IMR-90 (cell line): Measurements from ENCODE around the gene PCNX2. TPM values are rescaled to one million over a fixed set of nuclear protein-coding genes. Genes with fewer than 3 reads are reported as not detected.

Experiments used
- ATAC-seq: fragments of 200-7000 bp; cut with Tn5 transposase; 2 replicates; pipeline ENCODE4 v1.9.1; 2020; ENCODE audit warnings: low read depth, mild to moderate bottlenecking, moderate library complexity
- BruUV-seq: library from RNA; stranded (reverse); fragments of 400-500 nt; replicated peaks from 2 replicates; lab custom pipeline; 2021; lab: Mats Ljungman, UMichigan
- CTCF ChIA-PET: fragments of 300-600 bp; formaldehyde crosslinking; extraction: SDS; loops from one replicate; lab custom pipeline; 2021; ENCODE audit warnings: antibody characterized with exemption; lab: Yijun Ruan, JAX
- POLR2A ChIA-PET: fragments of 300-600 bp; sonication (Branson Sonifier 250); formaldehyde crosslinking; loops from one replicate; lab custom pipeline; 2022; ENCODE audit warnings: antibody characterized with exemption; ENCODE audit not compliant: unreplicated experiment; lab: Charles Lee
- DNase-seq: peaks from one replicate; pipeline ENCODE4 v3.0.0; 2013
- H2AFZ ChIP-seq: replicated peaks from 2 replicates; pipeline ENCODE3; 2013; ENCODE audit warnings: low read length, mild to moderate bottlenecking; ENCODE audit not compliant: poor library complexity
- H2AK5ac ChIP-seq: 2 replicates; pipeline ENCODE4 v1.6.1; 2013; ENCODE audit warnings: low read depth, low read length, inconsistent platforms
- H2AK9ac ChIP-seq: replicated peaks from 2 replicates; pipeline ENCODE3; 2013; ENCODE audit warnings: mild to moderate bottlenecking, low read depth, low read length, moderate library complexity; ENCODE audit not compliant: poor library complexity
- H2BK120ac ChIP-seq: 2 replicates; pipeline ENCODE4 v1.6.1; 2013; ENCODE audit warnings: low read depth, low read length, inconsistent platforms
- H2BK15ac ChIP-seq: 3 replicates; pipeline ENCODE4 v1.6.1; 2013; ENCODE audit warnings: low read depth, low read length, inconsistent platforms
- H2BK20ac ChIP-seq: 2 replicates; pipeline ENCODE4 v1.6.1; 2013; ENCODE audit warnings: low read depth, mild to moderate bottlenecking, inconsistent platforms, low read length, moderate library complexity
- H2BK5ac ChIP-seq: 2 replicates; pipeline ENCODE4 v1.6.1; 2013; ENCODE audit warnings: mild to moderate bottlenecking, low read depth, low read length, inconsistent platforms; ENCODE audit not compliant: poor library complexity, severe bottlenecking
- H3K14ac ChIP-seq: replicated peaks from 2 replicates; pipeline ENCODE4 v1.6.1; 2013; ENCODE audit warnings: low read depth, low read length, inconsistent platforms
- H3K18ac ChIP-seq: 2 replicates; pipeline ENCODE4 v1.6.1; 2013; ENCODE audit warnings: low read depth, low read length, control low read depth
- H3K23ac ChIP-seq: 2 replicates; pipeline ENCODE4 v1.6.1; 2013; ENCODE audit warnings: low read depth, low read length, inconsistent platforms
- H3K27ac ChIP-seq: 2 replicates; pipeline ENCODE4 v1.5.1; 2013; ENCODE audit warnings: mild to moderate bottlenecking, control low read depth, low read length; ENCODE audit not compliant: insufficient read depth
- H3K27me3 ChIP-seq: 2 replicates; pipeline ENCODE4 v1.6.1; 2013; ENCODE audit warnings: low read length; ENCODE audit not compliant: control insufficient read depth, insufficient read depth
- H3K36me3 ChIP-seq: 2 replicates; pipeline ENCODE4 v1.6.1; 2013; ENCODE audit warnings: low read length, mixed read lengths; ENCODE audit not compliant: control insufficient read depth, insufficient read depth
- H3K4ac ChIP-seq: 2 replicates; pipeline ENCODE4 v1.6.1; 2013; ENCODE audit warnings: low read depth, low read length, inconsistent platforms
- H3K4me1 ChIP-seq: 2 replicates; pipeline ENCODE4 v1.6.1; 2013; ENCODE audit warnings: low read length, mixed read lengths; ENCODE audit not compliant: control insufficient read depth, insufficient read depth
- H3K4me2 ChIP-seq: 2 replicates; pipeline ENCODE4 v1.6.1; 2013; ENCODE audit warnings: low read depth, mild to moderate bottlenecking, control low read depth, low read length, moderate library complexity
- H3K4me3 ChIP-seq: 2 replicates; pipeline ENCODE4 v1.5.1; 2013; ENCODE audit warnings: low read depth, mild to moderate bottlenecking, control low read depth, low read length, moderate library complexity; ENCODE audit not compliant: insufficient read depth
- H3K56ac ChIP-seq: 2 replicates; pipeline ENCODE4 v1.6.1; 2013; ENCODE audit warnings: low read length, inconsistent platforms; ENCODE audit not compliant: insufficient read depth; ENCODE audit errors: extremely low read depth
- H3K79me1 ChIP-seq, 2 experiments: 2 replicates each; pipeline ENCODE4 v1.6.1; 2013; ENCODE audit warnings: low read length in 2 of 2, inconsistent platforms in 1 of 2, low read depth in 1 of 2
- H3K9ac ChIP-seq: 2 replicates; pipeline ENCODE4 v1.6.1; 2013; ENCODE audit warnings: low read depth, low read length, control low read depth
- H3K9me1 ChIP-seq: 2 replicates; pipeline ENCODE4 v1.6.1; 2013; ENCODE audit warnings: low read length, inconsistent platforms; ENCODE audit not compliant: insufficient read depth
- H3K9me3 ChIP-seq: 2 replicates; pipeline ENCODE4 v1.6.1; 2013; ENCODE audit warnings: low read length; ENCODE audit not compliant: control insufficient read depth, insufficient read depth
- H4K20me1 ChIP-seq: 2 replicates; pipeline ENCODE4 v1.6.1; 2013; ENCODE audit warnings: low read length, inconsistent platforms; ENCODE audit not compliant: insufficient read depth
- H4K5ac ChIP-seq: 2 replicates; pipeline ENCODE4 v1.6.1; 2013; ENCODE audit warnings: mild to moderate bottlenecking, low read depth, low read length, control low read depth
- H4K8ac ChIP-seq, 2 experiments: 2 replicates each; pipeline ENCODE4 v1.6.1; 2013; ENCODE audit warnings: low read depth in 2 of 2, low read length in 2 of 2, control low read depth in 1 of 2, inconsistent platforms in 1 of 2
- H4K91ac ChIP-seq: 2 replicates; pipeline ENCODE4 v1.6.1; 2013; ENCODE audit warnings: low read depth, low read length, inconsistent platforms; ENCODE audit not compliant: insufficient read depth
- BHLHE40 ChIP-seq: fragments of 150-350 bp; IDR thresholded peaks from 2 replicates; pipeline ENCODE4 v1.6.1; 2016; ENCODE audit warnings: mild to moderate bottlenecking, low read depth, low read length
- CEBPB ChIP-seq: IDR thresholded peaks from 2 replicates; pipeline ENCODE4 v1.6.1; 2012; ENCODE audit warnings: low read depth, low read length, improper control_type of control experiment
- CHD1 ChIP-seq: IDR thresholded peaks from 2 replicates; pipeline ENCODE4 v1.6.1; 2012; ENCODE audit warnings: low read depth, low read length, improper control_type of control experiment
- ELK1 ChIP-seq: fragments of 150-350 bp; IDR thresholded peaks from 2 replicates; pipeline ENCODE4 v1.6.1; 2016; ENCODE audit warnings: low read depth, mild to moderate bottlenecking, low read length, moderate library complexity, borderline replicate concordance
- MAFK ChIP-seq: IDR thresholded peaks from 2 replicates; pipeline ENCODE4 v1.6.1; 2012; ENCODE audit warnings: low read depth, low read length, improper control_type of control experiment
- NFE2L2 ChIP-seq: fragments of 150-350 bp; IDR thresholded peaks from 2 replicates; pipeline ENCODE4 v1.6.1; 2016; ENCODE audit warnings: low read depth, mild to moderate bottlenecking, low read length
- RCOR1 ChIP-seq: IDR thresholded peaks from 2 replicates; pipeline ENCODE4 v1.6.1; 2012; ENCODE audit warnings: mild to moderate bottlenecking, low read length, improper control_type of control experiment; ENCODE audit not compliant: insufficient replicate concordance
- SMC3 ChIP-seq: fragments of 150-350 bp; IDR thresholded peaks from 2 replicates; pipeline ENCODE4 v1.6.1; 2016; ENCODE audit warnings: low read depth, mild to moderate bottlenecking, antibody characterized with exemption, low read length, moderate library complexity
- USF2 ChIP-seq: fragments of 150-350 bp; IDR thresholded peaks from 2 replicates; pipeline ENCODE4 v1.6.1; 2017; ENCODE audit warnings: mild to moderate bottlenecking, antibody characterized with exemption, low read length, low read depth
- WGBS, 2 experiments: methylation state at CpG; one replicate each; pipeline versions ENCODE4 v1.1.5 to v1.1.7; 2013; ENCODE audit warnings: missing lambda C conversion rate in 2 of 2; ENCODE audit not compliant: insufficient read length in 1 of 2; ENCODE audit errors: extremely low coverage in 2 of 2; 5-methylcytosine and 5-hydroxymethylcytosine counted together
- dilution Hi-C: fragments of 300-500 bp; cut with HindIII; formaldehyde crosslinking; loops from one replicate; pipeline ENCODE4 v1.14.3; 2018; ENCODE audit warnings: low sequenced_read_pairs; ENCODE audit not compliant: unreplicated experiment
- in situ Hi-C: fragments of 300-500 bp; cut with MboI; formaldehyde crosslinking; loops from 3 replicates; pipeline ENCODE4 v1.14.3; 2019; ENCODE audit warnings: low sequenced_read_pairs, inconsistent platforms, mixed read lengths
- intact Hi-C: fragments of 100-400 bp; cut with micrococcal nuclease; formaldehyde crosslinking; loops from 2 replicates; pipeline ENCODE4 v1.10.0; 2022
- polyA plus RNA-seq, 3 experiments: library from polyadenylated mRNA; depleted of rRNA; stranded (reverse); fragments of >200 nt; gene quantifications; 2 replicates each; pipeline ENCODE4 v1.2.3, GENCODE V29; 2012; ENCODE audit warnings: low replicate concordance in 1 of 3
- total RNA-seq: library from RNA; depleted of rRNA; stranded (reverse); fragments of >200 nt; gene quantifications from 2 replicates; pipeline ENCODE4 v1.2.3, GENCODE V29; 2012

Gene PCNX2
- total and polyA plus RNA-seq, 2 of the 4 experiments (the other 2 are of a cell fraction), result 15.9 to 22.6 TPM

- no peak overlapping the region for H2AFZ ChIP-seq
- no peak overlapping the region for H2AK9ac ChIP-seq
- H3K18ac ChIP-seq, result no peak overlapping the region
- H4K91ac ChIP-seq, result no peak overlapping the region
- H3K4me2 ChIP-seq, result no peak overlapping the region
- no peak for ATAC-seq
- H3K4me3 ChIP-seq, result no peak overlapping the region
- no peak overlapping the region for H3K4ac ChIP-seq
- ChIA-PET POLR2A (no interaction called here), CTCF (no interaction called here)
- H4K5ac ChIP-seq, result no peak overlapping the region
- no peak overlapping the region for H2BK120ac ChIP-seq
- H3K4me1 ChIP-seq, result peaks cover 7% of the 10 kb centered on the region; the same call in 1 of the 2 replicates
- TF ChIP-seq BHLHE40 (no peak), CHD1 (no peak), RCOR1 (no peak), CEBPB (no peak), ELK1 (no peak), USF2 (no peak), NFE2L2 (no peak), MAFK (no peak), SMC3 (no peak)
- WGBS, 2 experiments, result no CpG with 5 or more reads among the region's 4 CpGs
- no peak overlapping the region for H2AK5ac ChIP-seq
- no peak overlapping the region for H3K23ac ChIP-seq
- H4K8ac ChIP-seq, result no peak overlapping the region
- H2BK20ac ChIP-seq, result no peak overlapping the region
- no TSS peak for BruUV-seq
- H4K20me1 ChIP-seq, result no peaks in the 10 kb centered on the region
- 0 out of 2 replicates have a peak, but pooled peaks cover 3% of the 10 kb centered on the region for H3K9me1 ChIP-seq
- H3K27ac ChIP-seq, result no peak overlapping the region
- H2BK15ac ChIP-seq, result no peak overlapping the region
- no peak for DNase-seq
- H3K9me3 ChIP-seq, result peaks cover 4% of the 10 kb centered on the region; the same call in 1 of the 2 replicates
- no peak overlapping the region for H3K56ac ChIP-seq
- H3K9ac ChIP-seq, result no peak overlapping the region
- intact Hi-C loops (no loop called here), dilution Hi-C loops (no loop called here), in situ Hi-C loops (no loop called here)
- no peak overlapping the region for H2BK5ac ChIP-seq
- no peak overlapping the region for H3K14ac ChIP-seq
- no peaks in the 10 kb centered on the region for H3K79me1 ChIP-seq
- peaks cover 27% of the 10 kb centered on the region for H3K36me3 ChIP-seq
- H3K27me3 ChIP-seq, result no peaks in the 10 kb centered on the region
Observed at GRCh38 chr1:232970508-232970907, 325.0 kb downstream of the PCNX2 start.
